ENCODE data around the gene MCMBP. TPM values are rescaled to one million over a fixed set of nuclear protein-coding genes. Genes with fewer than 3 reads are reported as not detected.

The MCMBP gene
- total RNA-seq = 10 to 100 TPM; 45.7 to 72.3 (median 59.2) TPM

- peak within 1 kb of the TSS; percentile 72 to 97 (median 88) for H3K4me3 ChIP-seq
- DNase-seq (ENCODE audit: low spot score in 2 of 2) = no peak
- H3K36me3 ChIP-seq = no peaks in the 10 kb centered on the region
- peak in 1 of 5 experiments; percentile 24 for TF ChIP-seq CTCF (IDR thresholded peaks at IDR 0.05)
- peak in 1 of 2 donors; percentile 87 for TF ChIP-seq POLR2A (IDR thresholded peaks at IDR 0.05)
- TF ChIP-seq EP300 (IDR thresholded peaks at IDR 0.05) = no peak
- peaks cover 0 to 49% (median 26%) of the 10 kb centered on the region in 4 donors for H3K4me1 ChIP-seq
- H3K27me3 ChIP-seq = no peaks in the 10 kb centered on the region
- H3K9me3 ChIP-seq = no peaks in the 10 kb centered on the region
- WGBS, 2 donors = 0% methylated on average over 3 to 25 of the region's 42 CpGs
- H3K27ac ChIP-seq = peak within 1 kb of the TSS; percentile 68 to 89 (median 81)
Measured at GRCh38 chr10:119872610-119872859, at the start of gene MCMBP. MCMBP (minus strand) TSS chr10:119872843; CDS start chr10:119872584, 259 bp downstream.

GRCh38 chr10:119919826-119920225 lies 47.2 kb upstream of the MCMBP start:
- Histone ChIP-seq H3K36me3 (peaks cover 3 to 93% (median 16%) of the 10 kb centered on the region in 3 donors), H3K4me3 (no peak overlapping the region), H3K4me1 (no peaks in the 10 kb centered on the region), H3K9me3 (no peaks in the 10 kb centered on the region), H3K27ac (no peak overlapping the region), H3K27me3 (no peaks in the 10 kb centered on the region)
- no peak for DNase-seq (ENCODE audit: low spot score in 2 of 2)
- no peak for TF ChIP-seq EP300 (IDR thresholded peaks at IDR 0.05)
- TF ChIP-seq CTCF (IDR thresholded peaks at IDR 0.05) = no peak
- TF ChIP-seq POLR2A (IDR thresholded peaks at IDR 0.05) = no peak
- WGBS, 2 donors = 83 to 89% methylated on average over 1 of the region's 1 CpG

GRCh38 chr10:119919271-119919670 lies 46.6 kb upstream of the MCMBP start:
- H3K9me3 ChIP-seq = no peaks in the 10 kb centered on the region
- no peaks in the 10 kb centered on the region for H3K4me1 ChIP-seq
- WGBS, 2 donors = 73 to 79% methylated on average over 3 of the region's 3 CpGs
- DNase-seq (ENCODE audit: low spot score in 2 of 2) = no peak
- no peak overlapping the region for H3K27ac ChIP-seq
- TF ChIP-seq EP300 (IDR thresholded peaks at IDR 0.05) (no peak), CTCF (IDR thresholded peaks at IDR 0.05) (no peak), POLR2A (IDR thresholded peaks at IDR 0.05) (no peak)
- no peak overlapping the region for H3K4me3 ChIP-seq
- H3K27me3 ChIP-seq = no peaks in the 10 kb centered on the region
- peaks cover 3 to 93% (median 14%) of the 10 kb centered on the region in 3 donors for H3K36me3 ChIP-seq

- no peak overlapping the region for H3K27ac ChIP-seq
- H3K27me3 ChIP-seq = no peaks in the 10 kb centered on the region
- no peaks in the 10 kb centered on the region for H3K9me3 ChIP-seq
- TF ChIP-seq EP300 (IDR thresholded peaks at IDR 0.05) (no peak), POLR2A (IDR thresholded peaks at IDR 0.05) (no peak)
- WGBS, 2 donors = 63 to 72% methylated on average over 3 of the region's 3 CpGs
- no peaks in the 10 kb centered on the region for H3K4me1 ChIP-seq
- DNase-seq (ENCODE audit: low spot score in 2 of 2) = no peak
- no peak overlapping the region for H3K4me3 ChIP-seq
- H3K36me3 ChIP-seq = peaks cover 3 to 93% (median 15%) of the 10 kb centered on the region in 3 donors
Measured at GRCh38 chr10:119917777-119918176, 45.1 kb upstream of the MCMBP start.

- H3K4me1 ChIP-seq = no peaks in the 10 kb centered on the region
- WGBS, 2 donors = 96 to 98% methylated on average over 6 of the region's 6 CpGs
- DNase-seq (ENCODE audit: low spot score in 2 of 2) = no peak
Measured at GRCh38 chr10:119910689-119911088, 38.0 kb upstream of the MCMBP start.

More at GRCh38 chr10:119910689-119911088, 38.0 kb upstream of the MCMBP start:
- no peaks in the 10 kb centered on the region for H3K27me3 ChIP-seq
- H3K9me3 ChIP-seq = no peaks in the 10 kb centered on the region
- no peak overlapping the region for H3K4me3 ChIP-seq
- peaks cover 0 to 97% (median 10%) of the 10 kb centered on the region in 3 donors for H3K36me3 ChIP-seq
- H3K27ac ChIP-seq = no peak overlapping the region
- TF ChIP-seq EP300 (IDR thresholded peaks at IDR 0.05) = no peak
- TF ChIP-seq POLR2A (IDR thresholded peaks at IDR 0.05) = no peak
- TF ChIP-seq CTCF (IDR thresholded peaks at IDR 0.05) = no peak
